GM19099 (cell line): ENCODE results near the gene KCNT1.

Experiments
- POLR2A ChIP-seq: IDR thresholded peaks from 3 replicates; pipeline ENCODE4 v1.6.1; 2011; ENCODE audit warnings: low read depth; ENCODE audit not compliant: insufficient read length; ENCODE audit errors: extremely low read depth

KCNT1 gene

DNA sequence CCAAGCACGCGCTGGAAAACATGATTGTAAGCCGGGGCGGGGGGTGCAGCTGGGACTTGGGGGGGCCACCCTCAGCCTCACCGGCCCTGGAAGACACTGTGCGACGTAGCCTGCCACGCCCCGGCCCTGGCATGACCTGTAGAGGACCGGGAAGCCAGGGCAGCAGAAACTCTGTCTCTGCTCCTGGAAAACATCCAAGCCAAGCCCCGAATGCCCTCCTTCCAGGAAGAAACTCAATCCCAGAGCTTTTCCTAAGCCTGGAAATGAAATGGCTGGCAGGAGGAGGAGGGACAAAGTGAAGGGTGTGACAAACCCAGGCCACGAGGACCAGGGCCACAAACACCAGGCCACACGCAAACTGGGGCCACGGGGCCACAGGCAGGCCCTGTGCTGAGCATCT is 55.4 kb downstream of the KCNT1 start:
- no peak for TF ChIP-seq POLR2A

DNA sequence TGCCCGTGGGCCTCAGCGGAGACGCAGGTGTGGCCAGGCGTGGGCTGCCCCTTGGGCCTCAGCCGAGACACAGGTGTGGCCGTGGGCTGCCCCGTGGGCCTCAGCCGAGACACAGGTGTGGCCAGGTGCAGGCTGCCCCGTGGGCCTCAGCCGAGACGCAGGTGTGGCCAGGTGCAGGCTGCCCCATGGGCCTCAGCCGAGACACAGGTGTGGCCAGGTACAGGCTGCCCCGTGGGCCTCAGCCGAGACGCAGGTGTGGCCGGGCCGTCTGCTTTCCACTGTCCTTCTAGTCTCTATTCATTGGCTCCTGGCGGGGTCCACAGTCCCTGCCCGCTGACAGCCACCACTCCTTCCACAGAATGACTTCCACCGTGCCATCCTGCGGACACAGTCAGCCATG is 56.1 kb downstream of the KCNT1 start:
- no peak for TF ChIP-seq POLR2A

DNA sequence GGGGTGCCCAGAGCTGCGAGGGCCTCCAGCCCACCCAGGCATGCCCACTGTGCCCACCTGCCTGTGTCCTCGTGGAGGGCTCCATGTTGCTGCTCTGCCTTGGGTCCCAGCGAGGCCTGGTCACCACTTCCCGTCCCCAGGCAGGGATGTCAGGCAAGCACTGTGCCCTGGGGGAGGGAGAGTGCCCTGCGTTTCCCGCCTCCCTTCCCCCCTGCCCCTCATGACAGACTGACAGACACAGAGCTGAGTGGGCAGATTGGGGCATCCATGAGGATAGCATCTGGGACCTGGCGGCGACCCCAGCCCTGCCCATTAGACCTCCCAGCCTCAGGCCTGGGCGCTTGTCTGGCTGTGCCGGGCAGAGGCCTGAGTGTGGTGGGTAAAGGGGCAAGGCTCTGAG is 56.9 kb downstream of the KCNT1 start:
- no peak for TF ChIP-seq POLR2A

DNA sequence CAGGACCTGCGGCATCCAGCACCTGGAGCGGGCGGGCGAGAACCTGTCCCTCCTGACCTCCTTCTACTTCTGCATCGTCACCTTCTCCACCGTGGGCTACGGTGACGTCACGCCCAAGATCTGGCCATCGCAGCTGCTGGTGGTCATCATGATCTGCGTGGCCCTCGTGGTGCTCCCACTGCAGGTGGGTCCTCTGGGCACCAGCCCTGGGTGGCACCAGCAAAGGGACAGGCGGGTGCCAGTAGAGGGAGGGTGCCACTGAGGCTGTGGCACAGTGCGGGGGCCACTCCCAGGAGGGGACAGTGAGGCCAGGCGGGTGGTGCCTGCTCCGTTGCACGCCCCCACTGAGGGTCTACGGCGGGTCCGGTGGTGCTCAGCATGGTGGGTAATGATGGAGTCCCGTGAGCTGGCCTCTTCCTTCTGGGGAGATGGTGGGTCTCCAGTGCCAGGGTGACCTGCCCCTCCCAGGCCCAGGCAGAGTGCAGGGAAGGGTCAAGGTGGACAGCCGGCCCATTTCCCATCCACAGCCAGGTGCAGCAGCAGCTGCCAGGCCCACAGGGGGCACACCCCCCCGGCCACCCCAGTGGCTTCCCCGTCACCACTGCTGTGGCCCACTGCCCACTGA is 57.8 kb downstream of the KCNT1 start:
- TF ChIP-seq POLR2A: no peak

DNA sequence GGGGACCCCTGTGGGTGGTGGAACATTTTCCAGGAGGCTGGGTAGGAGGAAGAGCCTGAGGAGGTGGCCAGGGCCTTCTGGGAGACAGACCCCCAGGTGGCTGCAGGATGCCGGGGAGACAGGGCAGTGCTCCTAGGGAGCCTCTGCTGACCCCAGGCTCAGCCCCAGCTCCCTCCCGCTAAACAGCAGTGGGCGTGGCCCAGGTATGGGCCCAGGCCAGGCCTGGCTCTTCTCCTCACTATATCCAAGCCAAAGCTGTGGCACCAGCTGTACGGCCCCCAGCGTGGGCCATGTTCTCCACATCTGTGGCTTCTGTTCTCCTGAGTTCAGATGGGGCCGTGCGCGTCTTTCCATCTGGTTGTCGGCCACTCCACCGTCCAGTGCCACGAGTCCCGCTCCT is 58.5 kb downstream of the KCNT1 start:
- no peak for TF ChIP-seq POLR2A

DNA sequence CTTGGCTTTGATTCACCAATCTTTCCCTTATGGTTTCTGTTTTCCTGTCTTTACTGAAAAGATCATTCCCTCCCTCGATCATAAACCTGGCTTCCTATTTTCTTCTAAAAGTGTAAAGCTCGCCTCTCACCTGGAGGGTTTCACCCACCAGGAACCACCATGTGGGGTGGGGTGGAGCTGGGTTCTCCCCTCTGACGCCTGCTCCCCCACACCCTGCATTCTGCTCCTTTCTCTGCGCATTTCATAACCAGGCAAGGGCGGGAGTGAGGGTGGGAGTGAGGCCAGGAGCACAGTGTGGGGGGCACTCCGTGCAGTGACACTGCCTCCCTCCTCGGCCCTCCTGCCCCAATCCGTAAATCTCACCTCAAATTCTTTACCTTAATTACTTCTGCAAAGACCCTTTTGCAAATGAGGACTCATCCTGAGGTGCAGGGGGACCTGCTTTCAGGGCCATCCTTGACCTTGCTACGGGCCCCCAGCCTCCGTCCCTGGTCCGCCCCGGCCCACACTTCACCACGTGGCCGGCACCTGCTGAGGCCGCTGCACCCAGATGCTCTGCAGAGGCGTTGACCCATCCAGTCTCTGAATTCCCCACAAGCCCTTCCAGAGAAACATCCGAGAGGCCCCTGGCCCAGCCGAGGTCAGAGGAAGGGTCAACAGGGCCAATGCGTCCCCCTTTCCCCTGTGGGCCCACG is 59.3 kb downstream of the KCNT1 start:
- no peak for TF ChIP-seq POLR2A

DNA sequence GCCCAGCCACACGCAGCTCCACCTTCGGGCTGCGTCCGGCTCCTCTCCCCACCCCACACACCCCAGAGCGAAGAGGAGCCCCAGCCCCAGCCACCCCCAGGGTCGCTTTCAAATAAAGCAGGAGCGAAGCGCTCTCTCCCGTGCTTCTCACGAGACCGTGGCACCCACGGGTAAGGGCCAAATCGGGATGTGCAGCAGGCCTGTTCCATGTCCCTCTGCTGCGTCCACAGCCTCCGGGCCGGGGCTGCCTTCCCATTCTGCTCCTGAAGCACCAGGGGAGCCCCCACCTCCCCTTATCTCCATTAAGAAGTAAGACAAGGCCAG is 59.8 kb downstream of the KCNT1 start:
- no peak for TF ChIP-seq POLR2A

DNA sequence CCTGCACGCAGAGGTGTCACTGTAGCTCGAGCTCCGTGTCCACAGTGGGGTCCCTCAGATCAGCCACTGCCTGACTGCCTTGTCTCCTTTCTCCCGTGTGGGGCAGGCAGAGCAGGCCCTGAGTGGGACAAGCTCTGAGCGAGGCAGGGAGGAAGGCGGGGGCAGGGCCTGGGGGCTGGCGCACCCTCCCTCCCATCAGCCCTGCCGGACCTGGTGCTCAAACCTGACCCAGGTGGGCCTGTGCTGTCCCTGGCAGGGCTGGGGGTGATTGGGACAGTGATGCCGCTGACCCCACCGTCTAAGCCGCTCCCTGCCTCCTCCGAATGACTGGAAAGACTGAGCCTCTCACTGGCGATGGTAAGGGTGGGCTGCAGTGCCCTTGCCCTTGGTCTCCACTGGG is 60.9 kb downstream of the KCNT1 start:
- TF ChIP-seq POLR2A: no peak

DNA sequence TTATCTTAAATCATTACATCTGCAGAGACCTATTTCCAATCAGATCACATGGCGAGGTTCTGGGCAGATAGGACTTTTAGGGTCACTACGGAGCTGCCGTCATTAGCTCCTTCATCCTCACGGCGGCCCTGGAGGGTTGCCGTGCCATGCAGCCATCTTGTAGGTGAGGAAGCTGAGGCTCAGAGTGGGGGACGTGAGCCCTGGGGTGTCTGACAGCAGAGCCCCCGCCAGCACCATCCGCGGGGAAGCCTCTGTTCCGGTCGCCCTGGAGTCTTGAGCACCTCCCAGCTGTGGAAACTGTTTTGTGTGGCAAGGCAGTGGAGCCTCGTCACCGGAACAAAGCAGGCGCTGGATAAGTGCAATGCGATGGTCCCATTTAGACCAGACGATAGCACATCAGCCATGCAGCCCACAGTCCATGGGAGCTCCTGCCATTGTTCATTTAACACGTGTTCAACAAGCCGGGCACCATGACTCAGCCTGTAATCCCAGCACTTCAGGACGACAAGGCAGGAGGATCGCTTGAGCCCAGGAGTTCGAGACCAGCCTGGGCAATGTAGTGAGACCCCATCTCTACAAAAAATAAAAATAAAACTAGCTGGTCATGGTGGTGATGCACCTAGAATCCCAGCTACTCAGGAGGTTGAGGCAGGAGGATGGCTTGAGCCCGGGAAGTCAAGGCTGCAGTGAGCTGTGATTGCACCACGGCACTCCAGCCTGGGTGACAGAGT is 61.9 kb downstream of the KCNT1 start:
- TF ChIP-seq POLR2A: no peak

DNA sequence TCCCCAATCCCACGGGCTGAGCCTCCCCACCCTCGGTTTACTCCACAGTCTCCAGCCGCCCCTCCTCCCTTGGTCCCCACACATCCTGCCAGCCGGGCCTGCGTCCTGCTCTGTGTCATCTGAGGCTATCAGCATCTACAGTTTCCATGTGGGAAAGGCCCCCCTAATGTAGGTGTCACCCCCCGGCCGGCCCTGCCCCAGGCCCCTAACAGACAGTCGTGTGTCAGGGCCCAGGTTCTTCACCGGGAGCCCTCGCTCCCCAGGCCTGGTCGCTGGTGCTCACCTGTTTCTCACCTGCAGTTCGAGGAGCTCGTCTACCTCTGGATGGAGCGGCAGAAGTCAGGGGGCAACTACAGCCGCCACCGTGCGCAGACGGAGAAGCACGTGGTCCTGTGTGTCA is 62.7 kb downstream of the KCNT1 start:
- TF ChIP-seq POLR2A: no peak

DNA sequence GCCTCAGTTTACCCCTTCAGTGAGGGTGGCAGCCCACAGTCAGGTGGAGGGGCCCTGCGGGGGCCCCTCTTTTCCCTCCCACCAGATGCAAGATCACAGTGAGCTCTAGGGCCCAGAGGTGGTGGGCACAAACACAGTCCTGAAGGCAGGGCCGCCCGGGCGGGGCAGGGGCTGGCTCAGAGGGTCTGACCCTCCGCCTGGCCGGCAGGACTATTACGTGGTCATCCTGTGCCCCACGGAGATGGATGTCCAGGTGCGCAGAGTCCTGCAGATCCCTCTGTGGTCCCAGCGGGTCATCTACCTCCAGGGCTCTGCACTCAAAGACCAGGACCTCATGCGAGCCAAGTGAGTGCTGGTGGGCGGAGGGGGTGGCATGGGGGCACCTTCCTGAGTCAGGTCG is 63.4 kb downstream of the KCNT1 start:
- no peak for TF ChIP-seq POLR2A

DNA sequence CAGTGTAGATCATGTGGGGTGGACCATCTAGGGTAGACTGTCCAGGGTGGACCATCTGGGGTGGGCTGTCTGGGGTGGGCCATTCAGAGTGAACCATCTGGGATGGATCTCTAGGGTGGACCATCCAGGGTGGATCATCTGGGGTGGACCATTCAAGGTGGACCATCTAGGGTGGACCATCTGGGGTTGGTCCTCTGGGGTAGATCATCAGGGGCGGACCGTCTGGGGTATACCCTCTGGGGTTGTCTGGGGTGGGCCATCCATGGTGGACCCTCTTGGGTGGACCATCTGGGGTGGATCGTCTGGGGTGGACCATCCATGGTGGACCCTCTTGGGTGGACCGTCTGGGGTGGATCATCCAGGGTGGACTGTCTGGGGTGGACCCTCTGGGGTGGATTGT is 64.3 kb downstream of the KCNT1 start:
- no peak for TF ChIP-seq POLR2A

DNA sequence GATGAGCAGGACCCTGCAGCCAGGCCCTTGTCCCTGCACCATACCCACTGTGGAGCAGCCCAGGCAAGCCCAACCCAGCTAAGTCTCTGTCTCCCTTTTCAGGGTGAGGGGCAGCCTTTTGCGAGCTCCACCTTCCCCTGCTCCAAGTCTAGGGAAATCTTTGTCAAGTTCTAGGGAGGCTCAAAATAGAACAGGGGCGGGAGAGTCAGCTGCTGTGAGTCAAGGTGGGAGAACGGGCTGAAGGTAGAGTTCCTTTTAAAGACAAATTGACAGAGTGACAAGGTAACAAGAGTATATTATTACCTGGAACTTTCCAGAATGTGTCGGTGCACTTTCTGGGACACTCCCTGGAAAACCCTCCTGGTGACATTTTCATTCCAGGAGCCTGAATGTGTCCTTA is 64.7 kb downstream of the KCNT1 start:
- TF ChIP-seq POLR2A: no peak

DNA sequence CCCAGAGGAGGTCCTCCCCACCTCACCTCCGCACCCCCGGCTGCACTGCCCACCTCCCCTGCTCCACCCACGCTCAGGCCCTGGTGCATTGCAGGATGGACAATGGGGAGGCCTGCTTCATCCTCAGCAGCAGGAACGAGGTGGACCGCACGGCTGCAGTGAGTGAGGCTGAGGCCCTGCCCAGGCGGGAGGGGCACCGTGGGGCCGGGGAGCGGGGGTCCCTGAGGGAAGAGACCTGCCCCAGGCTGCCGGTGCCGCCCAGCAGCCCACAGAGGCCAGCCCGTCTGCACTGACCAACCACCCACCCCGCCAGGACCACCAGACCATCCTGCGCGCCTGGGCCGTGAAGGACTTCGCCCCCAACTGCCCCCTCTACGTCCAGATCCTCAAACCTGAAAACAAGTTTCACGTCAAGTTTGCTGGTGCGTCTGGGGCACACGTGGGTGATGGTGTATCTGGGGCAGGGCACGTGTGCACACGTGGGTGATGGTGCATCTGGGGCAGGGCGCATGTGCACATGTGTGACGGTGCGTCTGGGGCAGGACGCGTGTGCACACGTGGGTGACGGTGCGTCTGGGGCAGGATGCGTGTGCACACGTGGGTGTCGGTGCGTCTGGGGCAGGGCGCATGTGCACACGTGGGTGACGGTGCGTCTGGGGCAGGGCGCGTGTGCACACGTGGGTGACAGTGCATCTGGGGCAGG is 66.7 kb downstream of the KCNT1 start:
- TF ChIP-seq POLR2A: no peak

DNA sequence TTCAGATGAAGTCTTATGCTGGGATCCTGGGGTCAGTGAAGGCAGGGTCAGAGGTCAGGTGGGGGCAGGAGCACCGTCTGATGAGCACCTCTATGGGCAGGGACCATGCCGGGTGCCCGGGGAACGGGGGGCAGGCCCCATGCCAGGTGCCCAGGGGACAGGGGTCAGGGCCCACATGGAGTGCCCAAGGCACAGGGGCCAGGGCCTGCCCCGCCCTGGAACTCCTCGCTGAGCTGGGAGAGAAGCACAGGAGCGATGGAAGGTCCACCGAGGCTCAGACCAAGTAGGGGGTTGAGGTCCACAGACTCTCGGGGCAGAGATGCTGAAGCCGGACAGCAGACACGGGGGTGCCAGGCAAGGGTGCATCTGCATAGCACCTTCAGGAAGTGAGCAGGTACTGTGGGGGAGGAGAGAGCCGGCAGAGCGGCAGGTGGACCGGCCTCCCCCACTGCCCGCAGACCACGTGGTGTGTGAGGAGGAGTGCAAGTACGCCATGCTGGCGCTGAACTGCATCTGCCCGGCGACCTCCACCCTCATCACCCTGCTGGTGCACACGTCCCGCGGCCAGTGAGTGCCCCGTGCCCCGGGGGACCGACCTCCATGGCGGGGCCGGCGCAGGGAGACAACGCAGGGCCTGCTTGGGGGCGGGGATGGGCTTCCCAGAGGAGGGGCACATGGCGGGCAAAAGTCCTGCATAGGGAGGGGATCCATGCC is 67.7 kb downstream of the KCNT1 start:
- TF ChIP-seq POLR2A: no peak

DNA sequence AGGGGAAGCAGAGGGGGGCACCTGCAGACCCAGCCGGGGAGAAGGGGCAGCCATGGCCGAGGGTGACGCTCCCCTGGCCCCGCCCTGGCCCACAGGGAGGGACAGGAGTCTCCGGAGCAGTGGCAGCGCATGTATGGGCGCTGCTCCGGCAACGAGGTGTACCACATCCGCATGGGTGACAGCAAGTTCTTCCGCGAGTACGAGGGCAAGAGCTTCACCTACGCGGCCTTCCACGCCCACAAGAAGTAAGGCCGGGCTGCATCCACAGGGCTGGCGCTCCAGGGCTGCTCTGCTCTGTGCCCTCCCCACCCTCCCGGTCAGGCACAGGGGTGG is 68.2 kb downstream of the KCNT1 start:
- TF ChIP-seq POLR2A: no peak

DNA sequence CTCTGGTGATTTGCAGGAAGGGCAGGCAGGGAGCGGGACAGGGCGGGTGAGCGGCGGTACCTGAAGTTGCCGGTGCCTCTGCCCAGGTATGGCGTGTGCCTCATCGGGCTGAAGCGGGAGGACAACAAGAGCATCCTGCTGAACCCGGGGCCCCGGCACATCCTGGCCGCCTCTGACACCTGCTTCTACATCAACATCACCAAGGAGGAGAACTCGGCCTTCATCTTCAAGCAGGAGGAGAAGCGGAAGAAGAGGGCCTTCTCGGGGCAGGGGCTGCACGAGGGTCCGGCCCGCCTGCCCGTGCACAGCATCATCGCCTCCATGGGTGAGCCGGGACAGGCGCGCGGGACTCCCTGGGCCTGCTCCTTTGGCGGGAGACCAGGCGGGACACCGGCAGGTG is 68.8 kb downstream of the KCNT1 start:
- no peak for TF ChIP-seq POLR2A
